ENCODE data around the gene ISLR.

GRCh38 chr15:74137537-74137894 is 36.0 kb upstream of the ISLR start:
- TF ChIP-seq MXI1 (IDR thresholded peaks at IDR 0.05; ENCODE audit: low read depth, low read length) (no peak), FOXK1 (CRISPR knock-in tag; IDR thresholded peaks at IDR 0.05; ENCODE audit: borderline replicate concordance) (no peak), ELF1 (tag; IDR thresholded peaks at IDR 0.05) (no peak), SRF (CRISPR knock-in tag; IDR thresholded peaks at IDR 0.05) (no peak), THAP12 (CRISPR knock-in tag; IDR thresholded peaks at IDR 0.05) (no peak), MAX (CRISPR knock-in tag; IDR thresholded peaks at IDR 0.05) (no peak), CTCF (IDR thresholded peaks at IDR 0.05 in 2 of 3, conservative IDR thresholded peaks at IDR 0.05 in 1 of 3; ENCODE audit: insufficient read depth in 2 of 3, low read depth in 1 of 3, low read length in 3 of 3) (no peak), IRF2 (CRISPR knock-in tag; IDR thresholded peaks at IDR 0.05) (no peak), POLR2AphosphoS5 (IDR thresholded peaks at IDR 0.05; ENCODE audit: control insufficient read depth, insufficient read depth, low read depth, low read length) (no peak)
